Sigmoid colon (tissue), 7 donors: ENCODE measurements around the gene DCLRE1C. TPM values are rescaled to one million over a fixed set of nuclear protein-coding genes. Genes with fewer than 3 reads are reported as not detected.

Experiments used
- DNase-seq: peaks from one replicate; pipeline ENCODE4 v3.0.0-alpha.2; 2019
- H3K27ac ChIP-seq, 4 donors: fragments of 200-600 bp; sonication (generic); one replicate each; pipeline ENCODE4 v1.5.1; 2016 to 2019; ENCODE audit warnings: mild to moderate bottlenecking in 1 of 4
- H3K27me3 ChIP-seq, 3 donors: fragments of 200-600 bp; sonication (generic); one replicate each; pipeline ENCODE4 v1.5.1; 2019; ENCODE audit warnings: mild to moderate bottlenecking in 1 of 3
- H3K36me3 ChIP-seq, 4 donors: fragments of 200-600 bp; sonication (generic); one replicate each; pipeline ENCODE4 v1.5.1; 2016 to 2019
- H3K4me1 ChIP-seq, 4 donors: fragments of 200-600 bp; sonication (generic); one replicate each; pipeline ENCODE4 v1.5.1; 2017 to 2019
- H3K4me3 ChIP-seq, 4 donors: fragments of 200-600 bp; sonication (generic); one replicate each; pipeline ENCODE4 v1.5.1; 2017 to 2019; ENCODE audit warnings: mild to moderate bottlenecking in 2 of 4, moderate library complexity in 1 of 4
- H3K9me3 ChIP-seq, 4 donors: fragments of 200-600 bp in 3 of 4; sonication (generic) in 3 of 4; one replicate each; pipeline versions ENCODE4 v1.5.1 to v1.6.1; 2013 to 2019
- EP300 ChIP-seq, 4 donors: sonication (generic); formaldehyde crosslinking; IDR thresholded peaks; one replicate each; pipeline ENCODE4 v1.6.1; 2017; ENCODE audit warnings: antibody characterized with exemption in 4 of 4
- POLR2A ChIP-seq, 2 donors: fragments of 450-650 bp; IDR thresholded peaks; one replicate each; pipeline ENCODE4 v1.6.1; 2016; ENCODE audit warnings: antibody characterized with exemption in 2 of 2, mild to moderate bottlenecking in 2 of 2, moderate library complexity in 2 of 2
- POLR2AphosphoS5 ChIP-seq, 4 donors: sonication (generic); formaldehyde crosslinking; IDR thresholded peaks; one replicate each; pipeline ENCODE4 v1.6.1; 2017; ENCODE audit warnings: antibody characterized with exemption in 4 of 4
- WGBS, 2 donors: extraction: QIAGEN DNeasy Blood & Tissue Kit; methylation state at CpG; one replicate each; pipeline ENCODE4 v1.1.7; 2013; 5-methylcytosine and 5-hydroxymethylcytosine counted together
- intact Hi-C: fragments of 100-400 bp; cut with DNase I; formaldehyde crosslinking; loops from one replicate; pipeline ENCODE4 v1.15.1; 2023
- polyA plus RNA-seq, 3 donors: library from polyadenylated mRNA; stranded (reverse); fragments of 200-250 nt; gene quantifications; one replicate each; pipeline ENCODE4 v1.2.3, GENCODE V29; 2013
- total RNA-seq, 4 donors: library from RNA; depleted of rRNA; stranded (reverse); fragments of >200 nt; gene quantifications; one replicate each; pipeline ENCODE4 v1.1.0, GENCODE V29; 2016
- TF ChIP-seq, protein P1 (sequence below), 4 experiments: fragments of 450-650 bp in 3 of 4; fragments of 200-600 bp in 1 of 4; IDR thresholded peaks; one replicate each; pipeline ENCODE4 v1.5.1; 2016 to 2019; ENCODE audit warnings: antibody characterized with exemption in 4 of 4, mild to moderate bottlenecking in 3 of 4, moderate library complexity in 2 of 4
- donor health status: healthy with polysubstance abuse.
- donor health status: Bipolar disorder and iron deficiency.
- donor health status: healthy.

DCLRE1C gene
- total and polyA plus RNA-seq, 7 donors: 5.4 to 17.5 (median 9.9) TPM

DNA sequence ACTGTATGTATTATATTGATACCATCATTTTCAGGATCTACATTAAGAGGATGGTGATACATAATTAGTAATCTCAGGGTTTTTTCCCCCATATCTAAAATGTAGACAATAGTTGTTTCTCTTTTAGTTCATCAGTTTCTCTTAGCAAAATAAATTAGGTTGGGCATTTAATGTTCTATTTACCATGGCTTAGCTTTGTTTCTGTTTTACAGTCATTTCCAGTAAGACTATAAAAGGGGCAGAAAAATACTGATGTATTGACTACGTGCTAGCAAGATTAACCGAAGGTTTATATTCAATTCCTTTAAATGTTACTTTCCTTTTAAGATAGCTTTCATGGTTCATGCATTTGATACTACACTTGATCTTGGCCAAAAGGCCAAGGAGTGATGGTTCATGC, 49.0 kb downstream of the DCLRE1C start:
- intact Hi-C loops: no loop called here
- Histone ChIP-seq H3K27me3 (no peaks in the 10 kb centered on the region), H3K9me3 (no peaks in the 10 kb centered on the region), H3K4me3 (no peak overlapping the region), H3K4me1 (no peaks in the 10 kb centered on the region), H3K36me3 (peaks cover 0 to 31% (median 4%) of the 10 kb centered on the region in 4 donors), H3K27ac (no peak overlapping the region)
- WGBS, 2 donors: 95% methylated on average over 2 of the region's 2 CpGs
- TF ChIP-seq EP300 (IDR thresholded peaks at IDR 0.05) (no peak), POLR2AphosphoS5 (IDR thresholded peaks at IDR 0.05) (no peak), POLR2A (IDR thresholded peaks at IDR 0.05) (no peak)
- TF ChIP-seq, protein P1, sequence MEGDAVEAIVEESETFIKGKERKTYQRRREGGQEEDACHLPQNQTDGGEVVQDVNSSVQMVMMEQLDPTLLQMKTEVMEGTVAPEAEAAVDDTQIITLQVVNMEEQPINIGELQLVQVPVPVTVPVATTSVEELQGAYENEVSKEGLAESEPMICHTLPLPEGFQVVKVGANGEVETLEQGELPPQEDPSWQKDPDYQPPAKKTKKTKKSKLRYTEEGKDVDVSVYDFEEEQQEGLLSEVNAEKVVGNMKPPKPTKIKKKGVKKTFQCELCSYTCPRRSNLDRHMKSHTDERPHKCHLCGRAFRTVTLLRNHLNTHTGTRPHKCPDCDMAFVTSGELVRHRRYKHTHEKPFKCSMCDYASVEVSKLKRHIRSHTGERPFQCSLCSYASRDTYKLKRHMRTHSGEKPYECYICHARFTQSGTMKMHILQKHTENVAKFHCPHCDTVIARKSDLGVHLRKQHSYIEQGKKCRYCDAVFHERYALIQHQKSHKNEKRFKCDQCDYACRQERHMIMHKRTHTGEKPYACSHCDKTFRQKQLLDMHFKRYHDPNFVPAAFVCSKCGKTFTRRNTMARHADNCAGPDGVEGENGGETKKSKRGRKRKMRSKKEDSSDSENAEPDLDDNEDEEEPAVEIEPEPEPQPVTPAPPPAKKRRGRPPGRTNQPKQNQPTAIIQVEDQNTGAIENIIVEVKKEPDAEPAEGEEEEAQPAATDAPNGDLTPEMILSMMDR (IDR thresholded peaks at IDR 0.05): no peak
- DNase-seq: no peak

DNA sequence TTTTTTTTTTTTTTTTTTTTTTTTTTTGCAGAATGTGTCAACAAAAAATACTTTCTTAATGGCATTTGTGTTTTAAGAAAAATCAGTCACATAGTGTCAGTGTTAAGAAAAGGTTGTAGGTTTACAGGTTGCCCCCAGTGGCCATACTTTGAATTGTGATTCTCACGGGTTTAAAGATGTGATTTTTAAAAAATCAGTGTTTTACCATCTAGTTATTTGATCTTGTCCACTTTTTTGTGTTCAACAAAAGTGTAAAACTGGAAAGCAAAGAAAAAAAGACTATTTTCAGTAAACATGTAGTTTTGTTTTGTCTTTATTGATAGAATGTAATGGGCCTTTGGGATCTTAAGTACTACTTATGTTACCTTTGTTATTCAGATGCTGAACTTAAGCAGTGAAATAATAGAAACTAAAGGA, 49.6 kb downstream of the DCLRE1C start:
- Histone ChIP-seq H3K4me1 (no peaks in the 10 kb centered on the region), H3K27ac (no peak overlapping the region), H3K4me3 (no peak overlapping the region), H3K36me3 (peaks cover 0 to 34% (median 4%) of the 10 kb centered on the region in 4 donors), H3K27me3 (no peaks in the 10 kb centered on the region), H3K9me3 (no peaks in the 10 kb centered on the region)
- TF ChIP-seq POLR2A (IDR thresholded peaks at IDR 0.05): no peak
- TF ChIP-seq, protein P1 (IDR thresholded peaks at IDR 0.05): peak in 1 of 4 experiments; percentile 43
- DNase-seq: no peak
- 19 to 38% methylated on average over 1 of the region's 1 CpG for WGBS, 2 donors
- intact Hi-C loops: no loop called here

DNA sequence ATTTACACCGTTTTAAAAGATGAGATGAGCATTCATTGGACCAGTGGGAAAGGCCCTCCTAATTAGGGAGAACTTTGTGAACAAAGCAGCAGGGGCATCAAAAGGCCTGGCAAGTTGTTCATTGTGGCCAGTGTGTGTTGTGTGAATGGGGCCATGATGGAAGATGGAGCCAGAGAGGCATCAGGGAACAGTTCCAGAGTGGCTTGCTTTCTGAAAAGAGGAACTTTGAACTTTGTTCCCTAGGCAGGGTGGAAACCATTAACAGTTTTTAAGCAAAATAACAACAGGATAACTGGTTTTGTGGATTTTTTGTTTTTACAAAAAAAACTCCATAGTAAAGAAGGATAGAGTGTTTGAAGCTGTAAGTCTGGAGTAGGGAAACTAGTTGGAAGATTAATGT, 62.7 kb downstream of the DCLRE1C start:
- DNase-seq: no peak
- no peaks in the 10 kb centered on the region for H3K27me3 ChIP-seq
- TF ChIP-seq POLR2A (IDR thresholded peaks at IDR 0.05): no peak
- TF ChIP-seq POLR2AphosphoS5 (IDR thresholded peaks at IDR 0.05): no peak
- no peak for TF ChIP-seq EP300 (IDR thresholded peaks at IDR 0.05)
- TF ChIP-seq, protein P1 (IDR thresholded peaks at IDR 0.05): no peak
- H3K36me3 ChIP-seq: no peaks in the 10 kb centered on the region
- intact Hi-C loops: no loop called here
- no peak overlapping the region for H3K27ac ChIP-seq
- H3K4me3 ChIP-seq: no peak overlapping the region
- H3K9me3 ChIP-seq: no peaks in the 10 kb centered on the region
- WGBS, 2 donors: 96 to 97% methylated on average over 1 of the region's 1 CpG
- H3K4me1 ChIP-seq: no peaks in the 10 kb centered on the region

DNA sequence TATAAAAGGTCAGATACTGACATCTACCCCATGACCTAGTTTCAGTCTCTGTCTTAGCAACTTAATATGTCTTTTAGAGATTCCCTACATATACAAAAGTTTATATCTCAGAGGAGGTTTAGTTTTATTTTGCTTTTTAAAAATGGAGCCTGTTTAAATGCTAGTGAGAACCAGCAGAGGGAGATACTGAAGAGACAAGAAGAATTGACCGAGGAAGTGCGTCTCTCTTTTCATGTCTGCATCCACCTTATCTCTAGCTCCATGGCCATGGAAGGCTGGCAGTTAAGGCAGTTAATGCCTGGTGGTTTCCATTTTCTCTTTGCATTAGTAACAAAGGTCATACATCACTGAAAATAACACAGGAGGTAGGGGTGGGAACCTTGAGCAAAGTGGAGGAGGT, 64.6 kb downstream of the DCLRE1C start:
- H3K9me3 ChIP-seq: no peaks in the 10 kb centered on the region
- DNase-seq: no peak
- no peak overlapping the region for H3K27ac ChIP-seq
- H3K4me3 ChIP-seq: no peak overlapping the region
- intact Hi-C loops: no loop called here
- 91 to 92% methylated on average over 2 of the region's 2 CpGs for WGBS, 2 donors
- no peaks in the 10 kb centered on the region for H3K4me1 ChIP-seq
- TF ChIP-seq EP300 (IDR thresholded peaks at IDR 0.05) (no peak), POLR2AphosphoS5 (IDR thresholded peaks at IDR 0.05) (no peak), POLR2A (IDR thresholded peaks at IDR 0.05) (no peak)
- TF ChIP-seq, protein P1 (IDR thresholded peaks at IDR 0.05): no peak
- H3K27me3 ChIP-seq: no peaks in the 10 kb centered on the region
- no peaks in the 10 kb centered on the region for H3K36me3 ChIP-seq

DNA sequence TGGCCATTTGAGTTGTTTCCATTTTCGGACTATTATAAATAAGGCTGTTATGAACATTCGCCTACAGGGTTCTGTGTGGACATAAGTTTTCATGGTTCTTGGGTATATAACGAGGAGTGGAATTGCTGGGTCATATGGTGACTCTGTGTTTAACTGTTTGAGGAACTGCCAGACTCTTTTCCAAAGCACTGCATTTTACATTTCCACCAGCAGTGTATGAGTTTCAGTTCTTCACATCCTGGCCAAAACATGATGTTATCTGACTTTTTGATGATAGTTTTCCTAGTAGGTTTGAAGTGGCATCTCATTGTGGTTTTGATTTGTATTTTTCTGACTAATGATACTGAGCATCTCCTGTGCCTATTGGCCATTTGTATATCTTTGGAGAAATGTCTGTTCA, 69.8 kb downstream of the DCLRE1C start:
- Histone ChIP-seq H3K27me3 (no peaks in the 10 kb centered on the region), H3K27ac (no peak overlapping the region), H3K9me3 (no peaks in the 10 kb centered on the region), H3K4me3 (no peak overlapping the region), H3K36me3 (no peaks in the 10 kb centered on the region), H3K4me1 (peaks cover 0 to 12% (median 11%) of the 10 kb centered on the region in 4 donors)
- WGBS, 2 donors: 87 to 93% methylated on average over 3 of the region's 3 CpGs
- intact Hi-C loops: no loop called here
- DNase-seq: no peak
- TF ChIP-seq, protein P1 (IDR thresholded peaks at IDR 0.05): no peak
- TF ChIP-seq POLR2A (IDR thresholded peaks at IDR 0.05) (no peak), EP300 (IDR thresholded peaks at IDR 0.05) (no peak), POLR2AphosphoS5 (IDR thresholded peaks at IDR 0.05) (no peak)
